ENCODE results near the gene PREP.

- TF ChIP-seq CTCF (IDR thresholded peaks at IDR 0.05): no peak
- TF ChIP-seq FOXJ3 (CRISPR knock-in tag; IDR thresholded peaks at IDR 0.05): no peak
- TF ChIP-seq POLR2AphosphoS5 (IDR thresholded peaks at IDR 0.05; ENCODE audit: low read depth, low read length): no peak
These were observed 84.2 kb downstream of the PREP start for GRCh38 chr6:105318660-105319059.

Data from SK-N-SH (cell line).